ENCODE measurements around the gene ZFHX3.

GRCh38 chr16:72937916-72938794 is 109.8 kb downstream of the ZFHX3 start:
- TF ChIP-seq FOXM1 (IDR thresholded peaks at IDR 0.05; ENCODE audit: borderline replicate concordance, low read depth) (no peak), EGR1 (IDR thresholded peaks at IDR 0.05) (no peak), TAF1 (IDR thresholded peaks at IDR 0.05; ENCODE audit: low read depth) (no peak), EP300 (IDR thresholded peaks at IDR 0.05; ENCODE audit: borderline replicate concordance) (no peak), CEBPB (IDR thresholded peaks at IDR 0.05) (no peak), TEAD4 (IDR thresholded peaks at IDR 0.05) (no peak), RAD21 (IDR thresholded peaks at IDR 0.05; ENCODE audit: low read depth) (no peak), TCF12 (IDR thresholded peaks at IDR 0.05; ENCODE audit: low read depth) (no peak), USF1 (IDR thresholded peaks at IDR 0.05) (no peak), CREB1 (IDR thresholded peaks at IDR 0.05; ENCODE audit: low read depth) (no peak), MAX (IDR thresholded peaks at IDR 0.05) (no peak), ZBTB7A (IDR thresholded peaks at IDR 0.05; ENCODE audit: low read depth) (no peak)
- TF ChIP-seq, protein P1, sequence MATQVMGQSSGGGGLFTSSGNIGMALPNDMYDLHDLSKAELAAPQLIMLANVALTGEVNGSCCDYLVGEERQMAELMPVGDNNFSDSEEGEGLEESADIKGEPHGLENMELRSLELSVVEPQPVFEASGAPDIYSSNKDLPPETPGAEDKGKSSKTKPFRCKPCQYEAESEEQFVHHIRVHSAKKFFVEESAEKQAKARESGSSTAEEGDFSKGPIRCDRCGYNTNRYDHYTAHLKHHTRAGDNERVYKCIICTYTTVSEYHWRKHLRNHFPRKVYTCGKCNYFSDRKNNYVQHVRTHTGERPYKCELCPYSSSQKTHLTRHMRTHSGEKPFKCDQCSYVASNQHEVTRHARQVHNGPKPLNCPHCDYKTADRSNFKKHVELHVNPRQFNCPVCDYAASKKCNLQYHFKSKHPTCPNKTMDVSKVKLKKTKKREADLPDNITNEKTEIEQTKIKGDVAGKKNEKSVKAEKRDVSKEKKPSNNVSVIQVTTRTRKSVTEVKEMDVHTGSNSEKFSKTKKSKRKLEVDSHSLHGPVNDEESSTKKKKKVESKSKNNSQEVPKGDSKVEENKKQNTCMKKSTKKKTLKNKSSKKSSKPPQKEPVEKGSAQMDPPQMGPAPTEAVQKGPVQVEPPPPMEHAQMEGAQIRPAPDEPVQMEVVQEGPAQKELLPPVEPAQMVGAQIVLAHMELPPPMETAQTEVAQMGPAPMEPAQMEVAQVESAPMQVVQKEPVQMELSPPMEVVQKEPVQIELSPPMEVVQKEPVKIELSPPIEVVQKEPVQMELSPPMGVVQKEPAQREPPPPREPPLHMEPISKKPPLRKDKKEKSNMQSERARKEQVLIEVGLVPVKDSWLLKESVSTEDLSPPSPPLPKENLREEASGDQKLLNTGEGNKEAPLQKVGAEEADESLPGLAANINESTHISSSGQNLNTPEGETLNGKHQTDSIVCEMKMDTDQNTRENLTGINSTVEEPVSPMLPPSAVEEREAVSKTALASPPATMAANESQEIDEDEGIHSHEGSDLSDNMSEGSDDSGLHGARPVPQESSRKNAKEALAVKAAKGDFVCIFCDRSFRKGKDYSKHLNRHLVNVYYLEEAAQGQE (IDR thresholded peaks at IDR 0.05; ENCODE audit: low read depth) = no peak
